ENCODE measurements around the gene AP1B1.
"Not testable (repeated sequence)": the region's sequence is repeated elsewhere in the genome, so short reads cannot be mapped to it uniquely, and the experiment has no call there.

The AP1B1 gene

GRCh38 chr22:29351891-29352290 lies 36.5 kb downstream of the AP1B1 start:
- H3K4me1 Mint-ChIP-seq (ENCODE audit: low read depth), result no peaks in the 10 kb centered on the region
- no peak overlapping the region for H3K4me3 Mint-ChIP-seq
- DNase-seq (ENCODE audit: low spot score), result no peak
- H3K27ac Mint-ChIP-seq, result no peak overlapping the region
- H3K27me3 Mint-ChIP-seq (ENCODE audit: low read depth), result no peaks in the 10 kb centered on the region
- peaks cover 32% of the 10 kb centered on the region for H3K36me3 Mint-ChIP-seq (ENCODE audit: low read depth)
- no peaks in the 10 kb centered on the region for H3K9me3 Mint-ChIP-seq

GRCh38 chr22:29351042-29351441 lies 37.3 kb downstream of the AP1B1 start:
- no peak overlapping the region for H3K27ac Mint-ChIP-seq
- peaks cover 36% of the 10 kb centered on the region for H3K36me3 Mint-ChIP-seq (ENCODE audit: low read depth)
- no peaks in the 10 kb centered on the region for H3K9me3 Mint-ChIP-seq
- H3K4me1 Mint-ChIP-seq (ENCODE audit: low read depth), result no peaks in the 10 kb centered on the region
- no peak overlapping the region for H3K4me3 Mint-ChIP-seq
- no peaks in the 10 kb centered on the region for H3K27me3 Mint-ChIP-seq (ENCODE audit: low read depth)
- DNase-seq (ENCODE audit: low spot score), result no peak

GRCh38 chr22:29348956-29349355 lies 39.4 kb downstream of the AP1B1 start:
- Mint-ChIP-seq H3K4me3 (no peak overlapping the region), H3K9me3 (no peaks in the 10 kb centered on the region), H3K4me1 (ENCODE audit: low read depth) (no peaks in the 10 kb centered on the region), H3K36me3 (ENCODE audit: low read depth) (peaks cover 38% of the 10 kb centered on the region), H3K27me3 (ENCODE audit: low read depth) (no peaks in the 10 kb centered on the region), H3K27ac (no peak overlapping the region)
- no peak for DNase-seq (ENCODE audit: low spot score)

- Mint-ChIP-seq H3K4me3 (no peak overlapping the region), H3K27me3 (ENCODE audit: low read depth) (no peaks in the 10 kb centered on the region), H3K36me3 (ENCODE audit: low read depth) (peaks cover 39% of the 10 kb centered on the region), H3K27ac (no peak overlapping the region), H3K9me3 (no peaks in the 10 kb centered on the region), H3K4me1 (ENCODE audit: low read depth) (no peaks in the 10 kb centered on the region)
- no peak for DNase-seq (ENCODE audit: low spot score)
Observed at GRCh38 chr22:29348041-29348440, 40.3 kb downstream of the AP1B1 start.

GRCh38 chr22:29346659-29347058 lies 41.7 kb downstream of the AP1B1 start:
- no peak overlapping the region for H3K27ac Mint-ChIP-seq
- no peak overlapping the region for H3K4me3 Mint-ChIP-seq
- no peak for DNase-seq (ENCODE audit: low spot score)
- H3K9me3 Mint-ChIP-seq, result no peaks in the 10 kb centered on the region
- H3K4me1 Mint-ChIP-seq (ENCODE audit: low read depth), result no peaks in the 10 kb centered on the region
- H3K27me3 Mint-ChIP-seq (ENCODE audit: low read depth), result no peaks in the 10 kb centered on the region
- H3K36me3 Mint-ChIP-seq (ENCODE audit: low read depth), result peaks cover 47% of the 10 kb centered on the region

GRCh38 chr22:29345932-29346331 lies 42.4 kb downstream of the AP1B1 start:
- Mint-ChIP-seq H3K4me1 (ENCODE audit: low read depth) (no peaks in the 10 kb centered on the region), H3K27ac (no peak overlapping the region), H3K4me3 (no peak overlapping the region), H3K36me3 (ENCODE audit: low read depth) (peaks cover 41% of the 10 kb centered on the region), H3K27me3 (ENCODE audit: low read depth) (no peaks in the 10 kb centered on the region), H3K9me3 (no peaks in the 10 kb centered on the region)
- no peak for DNase-seq (ENCODE audit: low spot score)

GRCh38 chr22:29344889-29345288 lies 43.5 kb downstream of the AP1B1 start:
- not testable (repeated sequence) for DNase-seq (ENCODE audit: low spot score); H3K27ac Mint-ChIP-seq; H3K4me3 Mint-ChIP-seq; H3K4me1 Mint-ChIP-seq (ENCODE audit: low read depth); H3K27me3 Mint-ChIP-seq (ENCODE audit: low read depth); H3K9me3 Mint-ChIP-seq
- peaks cover 37% of the 10 kb centered on the region for H3K36me3 Mint-ChIP-seq (ENCODE audit: low read depth)

GRCh38 chr22:29344137-29344536 lies 44.2 kb downstream of the AP1B1 start:
- no peak overlapping the region for H3K4me3 Mint-ChIP-seq
- no peak for DNase-seq (ENCODE audit: low spot score)
- H3K9me3 Mint-ChIP-seq, result no peaks in the 10 kb centered on the region
- H3K27me3 Mint-ChIP-seq (ENCODE audit: low read depth), result no peaks in the 10 kb centered on the region
- peaks cover 38% of the 10 kb centered on the region for H3K36me3 Mint-ChIP-seq (ENCODE audit: low read depth)
- no peak overlapping the region for H3K27ac Mint-ChIP-seq
- no peaks in the 10 kb centered on the region for H3K4me1 Mint-ChIP-seq (ENCODE audit: low read depth)

- Mint-ChIP-seq H3K27me3 (ENCODE audit: low read depth) (no peaks in the 10 kb centered on the region), H3K4me3 (no peak overlapping the region), H3K4me1 (ENCODE audit: low read depth) (no peaks in the 10 kb centered on the region), H3K36me3 (ENCODE audit: low read depth) (peaks cover 39% of the 10 kb centered on the region), H3K9me3 (no peaks in the 10 kb centered on the region), H3K27ac (no peak overlapping the region)
- DNase-seq (ENCODE audit: low spot score), result no peak
Observed at GRCh38 chr22:29343313-29343805, 45.0 kb downstream of the AP1B1 start.

GRCh38 chr22:29342577-29343312 lies 45.6 kb downstream of the AP1B1 start:
- H3K27ac Mint-ChIP-seq, result no peak overlapping the region
- H3K9me3 Mint-ChIP-seq, result no peaks in the 10 kb centered on the region
- H3K36me3 Mint-ChIP-seq (ENCODE audit: low read depth), result peaks cover 44% of the 10 kb centered on the region
- no peaks in the 10 kb centered on the region for H3K4me1 Mint-ChIP-seq (ENCODE audit: low read depth)
- H3K27me3 Mint-ChIP-seq (ENCODE audit: low read depth), result no peaks in the 10 kb centered on the region
- H3K4me3 Mint-ChIP-seq, result no peak overlapping the region
- DNase-seq (ENCODE audit: low spot score), result no peak

- H3K4me1 Mint-ChIP-seq (ENCODE audit: low read depth), result no peaks in the 10 kb centered on the region
- peaks cover 40% of the 10 kb centered on the region for H3K36me3 Mint-ChIP-seq (ENCODE audit: low read depth)
- H3K9me3 Mint-ChIP-seq, result no peaks in the 10 kb centered on the region
- DNase-seq (ENCODE audit: low spot score), result no peak
- H3K27ac Mint-ChIP-seq, result no peak overlapping the region
- no peak overlapping the region for H3K4me3 Mint-ChIP-seq
- no peaks in the 10 kb centered on the region for H3K27me3 Mint-ChIP-seq (ENCODE audit: low read depth)
Observed at GRCh38 chr22:29342177-29342576, 46.2 kb downstream of the AP1B1 start.

GRCh38 chr22:29341849-29342127 lies 46.6 kb downstream of the AP1B1 start:
- no peak for DNase-seq (ENCODE audit: low spot score)
- Mint-ChIP-seq H3K27me3 (ENCODE audit: low read depth) (no peaks in the 10 kb centered on the region), H3K4me1 (ENCODE audit: low read depth) (no peaks in the 10 kb centered on the region), H3K9me3 (no peaks in the 10 kb centered on the region), H3K36me3 (ENCODE audit: low read depth) (peaks cover 43% of the 10 kb centered on the region), H3K27ac (no peak overlapping the region), H3K4me3 (no peak overlapping the region)

GRCh38 chr22:29341056-29341848 lies 47.1 kb downstream of the AP1B1 start:
- DNase-seq (ENCODE audit: low spot score), result no peak
- no peak overlapping the region for H3K27ac Mint-ChIP-seq
- H3K9me3 Mint-ChIP-seq, result no peaks in the 10 kb centered on the region
- H3K36me3 Mint-ChIP-seq (ENCODE audit: low read depth), result peaks cover 42% of the 10 kb centered on the region
- H3K27me3 Mint-ChIP-seq (ENCODE audit: low read depth), result no peaks in the 10 kb centered on the region
- no peaks in the 10 kb centered on the region for H3K4me1 Mint-ChIP-seq (ENCODE audit: low read depth)
- H3K4me3 Mint-ChIP-seq, result no peak overlapping the region

GRCh38 chr22:29340566-29340965 lies 47.8 kb downstream of the AP1B1 start:
- Mint-ChIP-seq H3K4me3 (no peak overlapping the region), H3K36me3 (ENCODE audit: low read depth) (peaks cover 42% of the 10 kb centered on the region), H3K9me3 (no peaks in the 10 kb centered on the region), H3K27ac (no peak overlapping the region), H3K4me1 (ENCODE audit: low read depth) (no peaks in the 10 kb centered on the region), H3K27me3 (ENCODE audit: low read depth) (no peaks in the 10 kb centered on the region)
- DNase-seq (ENCODE audit: low spot score), result no peak

Measured in T-helper 2 cell treated with Interferon-gamma antibody and Interleukin-4, amounts not matched to agents 5 μg/mL and 100 μg/mL, for 36 hours (primary cell).